Thoracic aorta (tissue), 2 donors: ENCODE measurements around the gene E2F7. TPM values are rescaled to one million over a fixed set of nuclear protein-coding genes. Genes with fewer than 3 reads are reported as not detected.

ENCODE experiments used
- ATAC-seq: fragments of 150-250 bp; one replicate; pipeline ENCODE4 v1.8.0; 2017; ENCODE audit warnings: low read depth; ENCODE audit not compliant: insufficient number of reproducible peaks, low FRiP score
- DNase-seq: peaks from one replicate; pipeline ENCODE4 v3.0.0-alpha.2; 2020; ENCODE audit warnings: low spot score
- H3K27ac ChIP-seq, 2 donors: fragments of 200-600 bp; sonication (generic); 1 replicate in 1 of 2; 2 replicates in 1 of 2; pipeline ENCODE4 v1.5.1; 2016; ENCODE audit warnings: mild to moderate bottlenecking in 2 of 2, moderate library complexity in 2 of 2
- H3K27me3 ChIP-seq: fragments of 200-600 bp; sonication (generic); replicated peaks from 2 replicates; pipeline ENCODE4 v1.6.0; 2016; ENCODE audit warnings: mild to moderate bottlenecking; ENCODE audit not compliant: insufficient read depth
- H3K36me3 ChIP-seq: fragments of 200-600 bp; sonication (generic); one replicate; pipeline ENCODE4 v1.5.1; 2016
- H3K4me1 ChIP-seq, 2 donors: fragments of 200-600 bp; sonication (generic); 1 replicate in 1 of 2; 2 replicates in 1 of 2; pipeline versions ENCODE4 v1.5.1 to v1.6.0; 2016; ENCODE audit warnings: low read depth in 2 of 2, mild to moderate bottlenecking in 1 of 2; ENCODE audit not compliant: control insufficient read depth in 1 of 2
- H3K4me3 ChIP-seq: fragments of 200-600 bp; sonication (generic); 2 replicates; pipeline ENCODE4 v1.5.1; 2016; ENCODE audit warnings: mild to moderate bottlenecking
- H3K9me3 ChIP-seq: fragments of 200-600 bp; sonication (generic); 2 replicates; pipeline ENCODE4 v1.5.1; 2016
- CTCF ChIP-seq: fragments of 200-600 bp; sonication (generic); IDR thresholded peaks from one replicate; pipeline ENCODE4 v1.5.1; 2019; ENCODE audit warnings: antibody characterized with exemption
- total RNA-seq, 2 donors: library from RNA; depleted of rRNA; stranded (reverse); fragments of >200 nt; gene quantifications; one replicate each; pipeline versions ENCODE4 v1.1.0 to v1.2.3, GENCODE V29; 2016

Gene E2F7
- total RNA-seq, 2 donors from 2014 or later, result not detected

GRCh38 chr12:77001276-77001675 lies 64.1 kb downstream of the E2F7 start:
- peaks cover 6 to 10% of the 10 kb centered on the region in 2 donors for H3K4me1 ChIP-seq
- H3K27me3 ChIP-seq, result no peaks in the 10 kb centered on the region
- TF ChIP-seq CTCF, result no peak
- no peak for ATAC-seq
- DNase-seq, result no peak
- H3K27ac ChIP-seq, result no peak overlapping the region
- no peaks in the 10 kb centered on the region for H3K36me3 ChIP-seq
- no peak overlapping the region for H3K4me3 ChIP-seq
- H3K9me3 ChIP-seq, result no peaks in the 10 kb centered on the region

- ATAC-seq (no peak), DNase-seq (no peak)
- Histone ChIP-seq H3K27me3 (no peaks in the 10 kb centered on the region), H3K27ac (no peak overlapping the region), H3K9me3 (no peaks in the 10 kb centered on the region), H3K4me3 (no peak overlapping the region), H3K4me1 (peaks cover 6 to 10% of the 10 kb centered on the region in 2 donors), H3K36me3 (no peaks in the 10 kb centered on the region)
- TF ChIP-seq CTCF, result no peak
Measured at GRCh38 chr12:76998908-76999556, 66.3 kb downstream of the E2F7 start.

GRCh38 chr12:76998386-76998785 lies 67.0 kb downstream of the E2F7 start:
- Histone ChIP-seq H3K4me3 (no peak overlapping the region), H3K27ac (no peak overlapping the region), H3K36me3 (no peaks in the 10 kb centered on the region), H3K9me3 (no peaks in the 10 kb centered on the region), H3K27me3 (no peaks in the 10 kb centered on the region), H3K4me1 (peaks cover 4 to 5% of the 10 kb centered on the region in 2 donors)
- TF ChIP-seq CTCF, result no peak
- no peak for ATAC-seq
- no peak for DNase-seq

GRCh38 chr12:76997011-76997780 lies 68.2 kb downstream of the E2F7 start:
- no peak for TF ChIP-seq CTCF
- no peaks in the 10 kb centered on the region for H3K27me3 ChIP-seq
- DNase-seq (no peak), ATAC-seq (no peak)
- H3K36me3 ChIP-seq, result no peaks in the 10 kb centered on the region
- H3K27ac ChIP-seq, result no peak overlapping the region
- no peak overlapping the region for H3K4me3 ChIP-seq
- no peaks in the 10 kb centered on the region for H3K9me3 ChIP-seq
- no peaks in the 10 kb centered on the region for H3K4me1 ChIP-seq

GRCh38 chr12:76990716-76991115 lies 74.7 kb downstream of the E2F7 start:
- no peak for ATAC-seq
- Histone ChIP-seq H3K9me3 (no peaks in the 10 kb centered on the region), H3K4me3 (no peak overlapping the region), H3K4me1 (no peaks in the 10 kb centered on the region), H3K36me3 (no peaks in the 10 kb centered on the region), H3K27me3 (no peaks in the 10 kb centered on the region), H3K27ac (no peak overlapping the region)
- no peak for TF ChIP-seq CTCF
- no peak for DNase-seq
